HG03025 (cell line): Measurements from ENCODE around the gene CLEC18B.
"Not testable (repeated sequence)": the region's sequence is repeated elsewhere in the genome, so short reads cannot be mapped to it uniquely, and the experiment has no call there.

Experiments used
- ATAC-seq: cut with Tn5 transposase; IDR thresholded peaks from one replicate; pipeline ENCODE4 v1.9.1; 2021; ENCODE audit warnings: mild to moderate bottlenecking, moderate library complexity; ENCODE audit not compliant: unreplicated experiment, low FRiP score

CLEC18B gene

DNA sequence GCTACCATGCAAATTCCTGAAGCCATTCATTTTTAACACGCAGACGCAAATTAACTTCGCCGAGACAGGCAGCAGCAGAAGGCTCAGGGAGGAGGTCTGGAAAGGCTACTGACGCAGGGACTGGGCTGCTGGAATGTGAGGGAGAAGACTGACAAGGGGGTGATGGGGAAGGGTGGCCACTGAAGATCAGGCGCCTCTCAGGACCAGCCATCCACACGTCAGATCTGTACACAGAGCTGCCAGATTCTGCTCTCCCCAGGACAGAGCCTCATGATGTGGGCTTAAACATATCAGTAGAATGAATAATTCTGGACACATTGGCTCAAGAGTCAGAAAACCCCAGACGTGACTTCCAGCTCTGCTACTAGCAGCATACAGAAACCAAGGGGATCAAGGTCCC, 25.6 kb upstream of the CLEC18B start:
- ATAC-seq: no peak

DNA sequence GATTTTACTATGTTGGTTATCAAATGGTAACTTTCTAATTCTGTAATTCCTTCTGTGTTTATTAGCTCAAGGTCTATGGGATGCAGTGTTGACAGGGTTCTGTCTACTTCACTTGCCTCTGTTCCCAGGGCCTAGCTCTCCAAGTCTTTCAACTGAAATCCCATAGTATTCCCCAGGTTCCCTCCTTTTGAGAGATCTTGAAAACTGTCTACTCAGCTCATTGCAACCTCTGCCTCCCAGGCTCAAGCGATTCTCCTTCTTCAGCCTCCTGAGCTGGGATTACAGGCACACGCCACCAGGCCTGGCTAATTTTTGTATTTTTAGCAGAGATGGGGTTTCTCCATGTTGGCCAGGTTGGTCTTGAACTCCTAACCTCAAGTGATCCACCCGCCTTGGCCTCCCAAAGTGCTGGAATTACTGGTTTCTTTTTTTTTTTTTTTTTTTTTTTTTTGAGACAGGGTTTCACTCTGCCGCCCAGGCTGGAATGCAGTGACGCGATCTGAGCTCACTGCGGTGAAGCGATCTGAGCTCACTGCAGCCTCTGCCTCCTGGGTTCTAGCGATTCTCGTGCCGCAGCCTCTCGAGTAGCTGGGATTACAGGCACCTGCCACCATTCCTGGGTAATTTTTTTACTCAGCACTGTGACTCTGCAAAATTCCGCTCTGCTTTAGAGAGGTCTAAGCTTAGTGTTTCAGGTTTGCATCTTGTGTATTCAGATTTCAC, 22.5 kb upstream of the CLEC18B start:
- ATAC-seq: not testable (repeated sequence)

DNA sequence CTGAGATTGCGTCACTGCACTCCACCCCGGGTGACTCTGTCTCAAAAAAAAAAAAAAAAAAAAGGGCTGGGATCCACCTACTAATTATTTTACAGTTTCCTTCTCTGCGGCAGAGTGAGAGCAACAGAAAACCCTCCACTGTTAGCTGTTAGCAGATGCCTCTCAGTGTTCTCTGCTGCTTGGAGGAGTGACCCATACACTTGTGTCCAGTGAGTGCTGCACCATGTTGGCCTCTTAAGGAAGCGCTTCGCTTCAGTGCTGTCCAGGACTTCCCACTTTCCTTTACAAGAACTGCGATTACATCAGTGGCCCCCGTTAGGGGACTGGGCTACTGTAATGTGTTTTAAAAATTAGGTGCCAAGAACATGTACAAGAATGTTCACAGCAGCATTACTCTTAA, 18.4 kb upstream of the CLEC18B start:
- ATAC-seq: no peak

DNA sequence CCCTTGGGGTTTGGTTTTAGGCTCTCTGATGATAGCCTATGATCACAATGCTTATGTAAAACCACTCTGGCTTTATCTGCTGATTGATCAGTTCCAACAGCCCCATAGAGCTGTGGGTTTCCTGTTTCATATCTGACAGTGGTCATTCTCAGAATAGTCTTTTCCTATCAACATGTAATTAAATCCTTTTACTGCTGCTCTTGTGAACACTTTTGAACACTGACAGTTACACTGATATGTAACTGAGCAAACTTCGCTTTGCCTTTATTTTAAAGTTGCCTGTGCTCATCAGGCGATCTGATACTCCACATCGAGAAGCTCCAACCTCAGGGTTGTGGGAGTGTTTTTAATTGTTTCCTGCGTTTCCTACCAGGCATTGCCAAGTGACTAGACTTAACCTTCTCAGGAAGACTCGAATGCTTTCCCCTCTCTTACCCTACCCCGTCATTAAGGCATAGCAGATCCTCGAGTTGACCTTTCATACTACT, 17.3 kb upstream of the CLEC18B start:
- ATAC-seq: no peak

DNA sequence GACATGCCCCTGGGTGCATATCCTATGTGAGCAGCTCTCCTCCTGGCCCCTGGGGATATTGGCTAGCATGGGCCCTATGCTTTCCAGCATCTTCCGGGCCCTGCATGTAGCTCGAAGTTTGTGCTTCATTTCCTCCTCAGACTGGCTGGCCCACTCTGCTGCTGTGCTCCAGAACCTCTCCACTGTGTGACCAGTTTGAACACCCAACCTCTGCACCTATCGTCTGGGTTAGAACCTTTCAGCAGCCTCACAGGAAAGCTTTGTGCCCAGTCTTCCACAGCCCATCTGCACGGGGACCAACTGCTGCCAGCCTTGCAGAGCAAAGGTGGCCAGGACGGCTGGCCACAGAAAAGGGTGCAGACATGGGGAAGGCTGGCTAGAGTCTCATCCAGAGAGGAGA, 10.2 kb upstream of the CLEC18B start:
- ATAC-seq: no peak

DNA sequence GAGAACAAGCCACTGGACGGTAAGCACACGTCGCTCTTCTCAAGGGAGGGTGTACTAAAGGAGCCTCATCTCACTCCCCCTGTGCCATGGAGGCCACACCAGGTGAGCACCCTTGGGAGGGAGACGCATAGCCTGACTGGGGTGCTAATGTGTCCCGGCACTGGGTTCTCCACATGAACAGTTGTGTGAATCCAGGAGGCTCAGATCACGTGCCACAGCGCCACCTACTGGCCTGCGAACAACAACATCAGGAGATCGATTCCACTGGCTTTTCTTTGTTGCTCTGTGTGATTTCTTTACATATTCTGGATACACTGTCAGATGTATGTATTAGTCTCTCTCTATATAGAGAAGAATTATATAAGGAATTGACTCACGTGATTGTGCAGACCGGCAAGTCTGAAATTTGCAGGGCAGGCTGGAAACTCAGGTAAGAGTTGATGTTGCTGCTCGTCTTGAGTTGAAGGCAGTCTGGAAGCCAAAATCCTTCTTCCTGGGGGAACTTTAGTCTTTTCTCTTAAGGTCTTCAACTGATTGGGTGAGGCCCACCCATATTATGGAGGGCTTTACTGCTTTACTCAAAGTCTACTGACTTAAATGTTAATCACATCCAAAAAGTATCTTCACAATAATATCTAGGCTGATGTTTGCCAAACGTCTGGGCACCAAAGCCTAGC, 8.9 kb upstream of the CLEC18B start:
- ATAC-seq: not testable (repeated sequence)

DNA sequence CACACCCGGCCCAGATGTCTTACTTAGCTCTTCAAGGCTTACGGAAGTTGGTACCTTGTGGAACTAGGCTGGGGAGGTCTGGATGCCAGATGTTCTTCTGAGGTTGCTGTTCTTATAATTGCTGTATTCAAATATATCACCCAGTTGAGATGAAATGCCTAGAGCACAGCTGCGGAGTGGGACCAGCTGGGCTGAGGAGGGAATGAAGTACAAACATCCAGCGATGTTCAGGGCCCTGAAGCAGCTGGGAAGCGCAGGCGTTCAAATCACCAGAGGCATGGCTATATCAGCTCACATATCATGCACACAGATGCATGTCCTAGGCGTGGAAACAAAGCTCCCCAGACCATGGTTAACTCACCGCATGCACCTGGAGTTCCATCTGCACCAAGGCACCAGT, 7.2 kb upstream of the CLEC18B start:
- ATAC-seq: not testable (repeated sequence)

DNA sequence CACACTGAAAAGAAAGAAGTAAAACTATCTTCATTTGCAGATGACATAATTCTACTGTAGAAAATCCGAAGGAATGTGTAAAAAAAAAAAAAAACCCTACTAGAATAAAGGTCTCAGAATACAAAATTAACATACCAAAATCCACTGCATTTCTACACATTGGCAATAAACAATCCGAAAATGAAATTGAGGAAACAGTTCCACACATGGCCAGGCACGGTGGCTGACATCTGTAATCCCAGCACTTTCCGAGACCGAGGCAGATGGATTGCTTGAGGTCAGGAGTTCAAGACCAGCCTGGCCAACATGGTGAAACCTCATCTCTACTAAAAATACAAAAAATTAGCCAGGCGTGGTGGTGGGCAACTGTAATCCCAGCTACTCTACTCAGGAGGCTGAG, 4.5 kb upstream of the CLEC18B start:
- not testable (repeated sequence) for ATAC-seq

DNA sequence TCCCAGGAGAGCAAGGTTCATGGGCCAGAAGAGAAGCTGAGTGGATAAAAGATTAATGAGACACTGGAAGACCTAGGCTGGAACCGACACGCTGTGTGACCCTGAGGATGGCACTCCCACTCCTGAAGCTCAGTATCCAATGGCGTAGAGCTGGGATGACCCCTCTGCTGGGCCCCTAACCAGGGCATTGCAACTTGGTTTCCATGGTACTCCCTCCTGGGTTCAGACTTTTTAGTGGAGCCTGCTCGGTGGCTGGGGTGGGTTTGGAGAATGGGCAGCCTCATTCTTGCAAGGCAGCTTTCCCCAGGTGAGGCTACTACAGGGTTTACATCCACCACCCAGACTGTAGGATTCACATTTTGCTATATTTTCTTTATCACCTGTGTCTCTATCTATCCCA, 2.4 kb upstream of the CLEC18B start:
- not testable (repeated sequence) for ATAC-seq

DNA sequence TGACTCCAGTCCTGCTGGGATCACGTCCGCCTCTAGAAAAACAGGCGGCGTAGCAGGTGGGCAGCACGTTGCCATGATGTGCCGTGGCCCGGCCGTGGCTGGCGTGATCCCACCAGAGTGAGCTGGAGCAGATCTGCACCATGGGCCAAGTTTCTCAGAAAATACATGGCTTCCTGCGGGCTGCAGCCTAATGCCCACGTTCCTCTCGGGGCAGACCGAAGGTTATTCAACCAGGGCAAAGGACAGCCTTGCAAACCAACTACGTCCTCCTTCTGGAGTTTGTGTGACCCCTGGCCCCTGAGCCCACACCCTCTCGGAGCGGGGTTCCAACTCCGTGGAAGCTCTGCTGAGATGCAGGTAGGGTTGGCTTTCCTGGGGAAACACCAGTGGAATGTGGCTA, 808 bp upstream of the CLEC18B start:
- ATAC-seq: not testable (repeated sequence)

DNA sequence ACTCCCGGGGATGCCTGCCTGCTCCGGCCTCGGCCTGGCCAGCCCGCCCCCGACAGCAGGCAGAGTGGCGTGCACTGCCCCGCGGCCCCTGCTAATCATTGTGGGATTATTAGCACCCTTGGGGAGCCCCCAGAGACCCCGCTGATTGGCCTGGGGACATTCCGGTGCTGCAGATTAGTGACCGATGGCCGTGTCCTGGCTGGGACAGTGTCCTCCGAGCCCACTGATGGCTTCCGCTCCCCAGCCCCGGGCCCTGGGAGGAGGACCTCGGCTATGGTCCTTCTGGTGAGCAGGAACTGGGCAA, 156 bp upstream of the CLEC18B start:
- ATAC-seq: not testable (repeated sequence)

DNA sequence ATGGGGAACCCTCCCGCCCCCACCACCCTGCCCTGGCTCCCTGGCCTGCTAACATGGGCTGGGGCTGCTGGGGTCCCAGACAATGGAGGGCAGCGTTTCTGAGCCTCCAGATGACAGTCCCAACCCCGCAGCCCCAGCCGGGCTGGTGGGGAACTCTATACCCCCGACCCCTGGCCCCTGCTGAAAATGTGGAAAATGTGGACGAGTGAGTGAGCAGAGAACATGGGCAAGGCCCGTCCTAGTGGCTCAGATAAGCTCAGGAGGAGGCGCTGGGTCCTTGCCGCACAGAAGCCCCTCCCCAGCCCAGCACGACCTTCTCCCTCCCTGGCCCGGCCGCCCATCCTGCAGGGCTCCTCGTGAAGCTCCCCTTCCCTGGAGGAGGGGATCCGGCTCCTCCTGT, 1.5 kb downstream of the CLEC18B start:
- ATAC-seq: not testable (repeated sequence)

DNA sequence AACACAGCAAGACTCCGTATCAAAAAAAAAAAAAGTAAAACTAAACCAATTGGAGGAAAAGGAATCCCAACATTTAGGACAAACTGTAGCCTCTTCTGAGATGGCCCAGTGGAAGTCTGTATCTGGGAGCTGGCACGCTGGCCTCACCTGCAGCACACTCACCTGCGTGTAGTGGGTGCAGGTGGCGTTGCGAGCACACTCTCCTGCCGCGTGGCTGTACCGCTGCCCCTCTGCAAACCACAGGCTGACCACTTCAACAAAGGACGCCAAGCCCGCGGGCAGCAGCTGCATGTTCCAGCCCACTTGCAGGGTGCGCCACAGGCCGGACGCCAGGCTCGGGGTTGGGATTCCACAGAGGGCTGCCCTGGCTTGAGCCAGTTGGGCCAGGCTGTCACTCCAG, 3.4 kb downstream of the CLEC18B start:
- ATAC-seq: not testable (repeated sequence)

DNA sequence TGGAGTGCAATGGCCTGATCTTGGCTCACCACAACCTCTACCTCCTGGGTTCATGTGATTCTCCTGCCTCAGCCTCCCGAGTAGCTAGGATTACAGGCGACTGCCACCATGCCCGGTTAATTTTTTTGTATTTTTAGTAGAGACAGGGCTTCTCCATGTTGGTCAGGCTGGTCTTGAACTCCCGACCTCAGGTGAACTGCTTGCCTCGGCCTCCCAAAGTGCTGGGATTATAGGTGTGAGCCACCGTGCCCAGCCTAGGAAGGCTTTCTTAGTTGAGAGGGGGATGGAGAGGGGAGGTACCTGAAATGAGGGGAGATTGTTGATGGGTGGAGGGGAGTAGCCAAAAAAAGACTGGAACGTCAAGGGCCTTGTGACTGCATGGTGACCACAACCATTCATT, 7.4 kb downstream of the CLEC18B start:
- ATAC-seq: not testable (repeated sequence)

DNA sequence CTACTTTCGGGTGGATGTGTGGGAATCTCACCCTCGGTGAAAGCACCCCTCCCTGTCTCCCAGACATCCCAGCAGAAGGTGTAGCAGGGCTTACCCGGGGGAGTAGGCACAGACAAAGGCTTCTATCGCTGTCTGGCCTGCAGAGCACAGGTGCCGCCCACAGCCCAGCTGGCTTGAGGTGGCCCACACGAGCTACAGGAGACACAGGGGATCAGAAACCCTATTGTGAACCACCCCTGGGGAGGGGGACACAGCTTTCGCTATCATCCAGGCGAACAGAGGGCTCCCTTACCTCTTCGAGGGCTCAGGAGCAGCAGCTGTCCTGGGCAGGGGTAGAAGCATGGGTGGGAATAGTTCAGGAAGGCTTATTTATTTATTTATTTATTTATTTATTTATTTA, 7.8 kb downstream of the CLEC18B start:
- ATAC-seq: not testable (repeated sequence)

DNA sequence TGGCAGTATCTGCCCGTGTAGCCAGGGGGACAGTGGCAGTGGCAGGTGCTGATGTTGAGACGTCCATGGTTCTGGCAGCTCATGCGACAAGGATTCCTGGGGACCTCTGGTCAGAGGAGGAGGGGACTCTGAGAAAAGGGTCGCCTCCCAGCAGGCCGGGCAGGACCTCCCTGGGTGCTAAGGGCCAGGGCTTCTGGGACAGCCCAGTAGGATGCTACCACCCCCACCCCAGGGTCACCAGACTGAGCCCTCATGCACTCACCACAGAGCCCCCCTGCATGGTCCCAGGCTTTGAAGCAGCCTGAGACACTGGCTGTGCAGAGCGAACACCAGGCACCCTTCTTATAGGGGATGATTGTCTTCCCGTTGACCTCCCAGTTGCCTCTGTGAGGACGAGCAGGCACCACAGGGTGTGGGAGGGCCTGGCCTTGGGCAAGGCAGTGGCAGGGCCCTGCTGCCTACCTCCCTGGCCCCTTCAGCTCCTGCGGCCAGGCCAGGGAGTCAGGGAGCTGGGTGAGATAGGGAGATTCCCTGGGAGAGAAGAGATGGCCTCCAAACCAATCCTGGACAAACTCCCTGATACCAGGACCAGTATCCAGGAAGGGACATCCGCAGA, 8.4 kb downstream of the CLEC18B start:
- not testable (repeated sequence) for ATAC-seq

DNA sequence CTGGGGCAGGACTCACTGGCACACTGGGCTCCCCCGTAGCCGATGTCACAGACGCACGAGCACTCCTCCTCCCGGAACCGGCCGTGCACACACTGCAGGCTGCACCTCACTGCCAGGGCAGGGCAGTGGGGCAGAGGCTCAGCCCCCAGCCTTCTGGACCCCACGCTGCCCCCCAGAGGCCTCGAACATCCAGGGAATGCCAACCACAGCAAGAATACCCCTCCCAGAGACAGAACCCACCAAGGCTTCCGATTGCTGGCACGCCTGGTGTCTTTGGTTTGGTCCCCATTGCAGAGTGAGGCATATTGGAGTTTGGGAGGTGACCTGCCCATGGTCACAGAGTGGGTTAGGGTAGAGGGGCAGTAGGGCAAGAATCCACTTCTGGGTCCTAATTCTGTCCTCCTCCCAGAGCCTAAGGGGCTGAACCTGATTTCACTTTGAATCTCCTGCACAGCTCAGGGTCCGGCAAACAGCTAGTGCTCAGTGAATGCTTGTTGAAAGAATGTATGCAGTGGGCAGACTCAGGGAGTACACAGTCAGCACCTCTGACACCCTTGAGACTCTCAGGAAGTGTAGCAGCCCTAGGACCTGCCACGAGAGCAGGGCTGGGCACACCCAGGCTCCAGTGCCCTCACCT, 9.0 kb downstream of the CLEC18B start:
- ATAC-seq: not testable (repeated sequence)

DNA sequence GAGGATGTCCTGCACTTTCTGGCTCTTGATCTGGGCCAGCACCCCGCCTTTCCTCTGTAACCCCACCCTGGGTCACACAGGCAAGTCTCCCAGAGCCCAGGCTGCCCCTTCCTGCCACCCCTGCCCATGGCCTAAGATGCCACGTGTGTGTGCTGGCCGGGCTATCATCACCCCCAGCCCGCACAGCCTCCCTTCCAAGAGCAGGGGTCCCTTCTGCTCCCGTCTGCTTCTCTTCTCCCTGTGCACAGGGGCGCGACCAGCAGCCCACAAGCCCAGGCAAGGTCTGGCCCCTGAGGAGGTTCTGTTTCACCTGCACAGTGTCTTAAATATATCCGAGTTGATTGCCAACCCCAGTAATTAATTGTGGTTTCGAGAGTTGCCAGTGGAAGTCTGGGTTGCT, 10.3 kb downstream of the CLEC18B start:
- not testable (repeated sequence) for ATAC-seq

DNA sequence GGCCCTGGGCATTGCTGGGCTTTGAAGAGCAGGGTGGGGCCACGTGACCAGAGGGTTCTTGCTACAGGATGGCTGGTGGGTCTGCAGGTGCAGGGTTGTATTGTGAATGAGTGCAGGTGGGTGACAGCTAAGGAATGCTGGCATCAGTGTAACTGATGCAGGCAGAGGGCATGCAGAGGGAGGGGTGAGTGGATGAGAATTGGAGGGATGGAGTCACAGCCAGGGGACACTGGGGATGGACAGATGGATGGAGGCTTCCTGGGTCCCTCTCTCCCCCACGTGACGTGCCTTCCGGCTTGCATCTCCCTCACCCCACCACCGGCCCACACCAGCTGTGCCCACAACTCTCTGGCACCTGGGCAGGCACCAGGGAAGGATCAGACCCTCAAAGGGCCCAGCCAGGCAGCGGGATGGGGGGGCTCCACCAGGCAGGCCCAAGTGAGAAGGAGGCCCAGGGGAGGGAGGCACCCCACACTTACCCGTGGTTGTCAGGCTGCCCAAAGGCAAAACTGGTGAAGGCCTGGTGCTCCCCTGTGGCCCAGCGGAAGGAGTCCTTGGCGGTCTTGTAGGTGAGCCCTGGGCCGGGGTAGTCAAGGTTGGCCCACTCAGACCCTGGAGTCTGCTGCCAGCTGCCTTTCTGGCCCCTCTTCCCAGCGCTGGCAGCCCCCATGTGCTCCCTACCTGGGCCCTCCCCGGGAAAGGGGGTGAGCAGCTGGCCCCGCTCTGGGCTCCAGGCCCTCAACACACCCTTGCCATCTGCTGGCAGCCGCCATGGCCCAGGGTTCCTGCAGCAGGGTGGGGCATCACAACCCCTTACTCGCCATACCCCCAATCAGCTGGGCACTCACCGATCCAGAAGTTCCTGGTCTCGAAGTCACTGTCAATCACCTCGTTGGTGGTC, 11.0 kb downstream of the CLEC18B start:
- ATAC-seq: not testable (repeated sequence)
